ENCODE measurements around the gene IGFL2.

GRCh38 chr19:46198756-46199155, 50.7 kb downstream of the IGFL2 start:
- TF ChIP-seq CTCF (IDR thresholded peaks at IDR 0.05; ENCODE audit: low read length) = no peak
- no peak for TF ChIP-seq EZH2phosphoT487 (IDR thresholded peaks at IDR 0.05; ENCODE audit: low read length)

Measured in MM.1S (cell line).